Activated naive CD4-positive, alpha-beta T cell treated with anti-CD3 and anti-CD28 coated beads, Interleukin-2, amount 50 U/mL, for 24 hours (primary cell): ENCODE measurements around the gene SPRY2.

Experiments used
- H3K27ac Mint-ChIP-seq: one replicate; pipeline ENCODE4 v1.8.0; 2021; ENCODE audit warnings: mild to moderate bottlenecking, mixed read lengths
- H3K27me3 Mint-ChIP-seq: one replicate; pipeline ENCODE4 v1.8.0; 2021; ENCODE audit warnings: mixed read lengths
- H3K36me3 Mint-ChIP-seq: one replicate; pipeline ENCODE4 v1.8.0; 2021; ENCODE audit warnings: mixed read lengths
- H3K4me1 Mint-ChIP-seq: one replicate; pipeline ENCODE4 v1.8.0; 2021; ENCODE audit warnings: mixed read lengths
- H3K4me3 Mint-ChIP-seq: one replicate; pipeline ENCODE4 v1.8.0; 2021; ENCODE audit warnings: mild to moderate bottlenecking, mixed read lengths
- H3K9me3 Mint-ChIP-seq: one replicate; pipeline ENCODE4 v1.8.0; 2021; ENCODE audit warnings: mixed read lengths

Gene SPRY2

GRCh38 chr13:80338781-80339562, 2.0 kb downstream of the SPRY2 start:
- H3K36me3 Mint-ChIP-seq: no peaks in the 10 kb centered on the region
- H3K27me3 Mint-ChIP-seq: peaks cover 17% of the 10 kb centered on the region
- H3K4me3 Mint-ChIP-seq: no peak overlapping the region
- no peak overlapping the region for H3K27ac Mint-ChIP-seq
- H3K9me3 Mint-ChIP-seq: no peaks in the 10 kb centered on the region
- peaks cover 25% of the 10 kb centered on the region for H3K4me1 Mint-ChIP-seq

- H3K27me3 Mint-ChIP-seq: peaks cover 10% of the 10 kb centered on the region
- no peaks in the 10 kb centered on the region for H3K9me3 Mint-ChIP-seq
- H3K36me3 Mint-ChIP-seq: no peaks in the 10 kb centered on the region
- H3K27ac Mint-ChIP-seq: no peak overlapping the region
- H3K4me1 Mint-ChIP-seq: peaks cover 14% of the 10 kb centered on the region
- H3K4me3 Mint-ChIP-seq: no peak overlapping the region
These were observed 3.4 kb downstream of the SPRY2 start for GRCh38 chr13:80337288-80338081.

GRCh38 chr13:80336776-80337287, 4.1 kb downstream of the SPRY2 start:
- Mint-ChIP-seq H3K4me3 (no peak overlapping the region), H3K9me3 (no peaks in the 10 kb centered on the region), H3K4me1 (peaks cover 8% of the 10 kb centered on the region), H3K27me3 (peaks cover 9% of the 10 kb centered on the region), H3K27ac (no peak overlapping the region), H3K36me3 (no peaks in the 10 kb centered on the region)

- no peak overlapping the region for H3K4me3 Mint-ChIP-seq
- peaks cover 5% of the 10 kb centered on the region for H3K4me1 Mint-ChIP-seq
- peaks cover 7% of the 10 kb centered on the region for H3K27me3 Mint-ChIP-seq
- H3K36me3 Mint-ChIP-seq: no peaks in the 10 kb centered on the region
- no peaks in the 10 kb centered on the region for H3K9me3 Mint-ChIP-seq
- no peak overlapping the region for H3K27ac Mint-ChIP-seq
These were observed 4.6 kb downstream of the SPRY2 start for GRCh38 chr13:80336370-80336769.

- H3K27me3 Mint-ChIP-seq: peaks cover 6% of the 10 kb centered on the region
- H3K9me3 Mint-ChIP-seq: no peaks in the 10 kb centered on the region
- H3K4me1 Mint-ChIP-seq: no peaks in the 10 kb centered on the region
- no peak overlapping the region for H3K4me3 Mint-ChIP-seq
- no peak overlapping the region for H3K27ac Mint-ChIP-seq
- H3K36me3 Mint-ChIP-seq: no peaks in the 10 kb centered on the region
These were observed 6.2 kb downstream of the SPRY2 start for GRCh38 chr13:80334597-80335260.

- no peak overlapping the region for H3K4me3 Mint-ChIP-seq
- H3K9me3 Mint-ChIP-seq: no peaks in the 10 kb centered on the region
- no peak overlapping the region for H3K27ac Mint-ChIP-seq
- peaks cover 6% of the 10 kb centered on the region for H3K27me3 Mint-ChIP-seq
- H3K4me1 Mint-ChIP-seq: no peaks in the 10 kb centered on the region
- H3K36me3 Mint-ChIP-seq: no peaks in the 10 kb centered on the region
These were observed 8.9 kb downstream of the SPRY2 start for GRCh38 chr13:80331984-80332383.

- H3K27ac Mint-ChIP-seq: no peak overlapping the region
- no peaks in the 10 kb centered on the region for H3K4me1 Mint-ChIP-seq
- no peaks in the 10 kb centered on the region for H3K9me3 Mint-ChIP-seq
- H3K27me3 Mint-ChIP-seq: peaks cover 2% of the 10 kb centered on the region
- H3K36me3 Mint-ChIP-seq: no peaks in the 10 kb centered on the region
- H3K4me3 Mint-ChIP-seq: no peak overlapping the region
These were observed 11.7 kb downstream of the SPRY2 start for GRCh38 chr13:80329250-80329649.

- no peaks in the 10 kb centered on the region for H3K27me3 Mint-ChIP-seq
- H3K9me3 Mint-ChIP-seq: no peaks in the 10 kb centered on the region
- no peak overlapping the region for H3K27ac Mint-ChIP-seq
- no peaks in the 10 kb centered on the region for H3K4me1 Mint-ChIP-seq
- H3K36me3 Mint-ChIP-seq: no peaks in the 10 kb centered on the region
- no peak overlapping the region for H3K4me3 Mint-ChIP-seq
These were observed 21.9 kb downstream of the SPRY2 start for GRCh38 chr13:80319004-80319403.

GRCh38 chr13:80314711-80315653, 25.9 kb downstream of the SPRY2 start:
- H3K4me1 Mint-ChIP-seq: no peaks in the 10 kb centered on the region
- no peaks in the 10 kb centered on the region for H3K27me3 Mint-ChIP-seq
- no peak overlapping the region for H3K4me3 Mint-ChIP-seq
- H3K9me3 Mint-ChIP-seq: no peaks in the 10 kb centered on the region
- peaks cover 2% of the 10 kb centered on the region for H3K36me3 Mint-ChIP-seq
- no peak overlapping the region for H3K27ac Mint-ChIP-seq

- H3K4me1 Mint-ChIP-seq: no peaks in the 10 kb centered on the region
- H3K9me3 Mint-ChIP-seq: no peaks in the 10 kb centered on the region
- H3K27ac Mint-ChIP-seq: no peak overlapping the region
- no peaks in the 10 kb centered on the region for H3K27me3 Mint-ChIP-seq
- H3K36me3 Mint-ChIP-seq: peaks cover 2% of the 10 kb centered on the region
- H3K4me3 Mint-ChIP-seq: no peak overlapping the region
These were observed 27.2 kb downstream of the SPRY2 start for GRCh38 chr13:80313668-80314256.

- Mint-ChIP-seq H3K36me3 (peaks cover 2% of the 10 kb centered on the region), H3K27me3 (no peaks in the 10 kb centered on the region), H3K9me3 (no peaks in the 10 kb centered on the region), H3K27ac (no peak overlapping the region), H3K4me3 (no peak overlapping the region), H3K4me1 (no peaks in the 10 kb centered on the region)
These were observed 28.0 kb downstream of the SPRY2 start for GRCh38 chr13:80312967-80313366.

- no peak overlapping the region for H3K4me3 Mint-ChIP-seq
- no peaks in the 10 kb centered on the region for H3K4me1 Mint-ChIP-seq
- no peaks in the 10 kb centered on the region for H3K27me3 Mint-ChIP-seq
- no peak overlapping the region for H3K27ac Mint-ChIP-seq
- peaks cover 2% of the 10 kb centered on the region for H3K36me3 Mint-ChIP-seq
- no peaks in the 10 kb centered on the region for H3K9me3 Mint-ChIP-seq
These were observed 28.8 kb downstream of the SPRY2 start for GRCh38 chr13:80312012-80312704.

- H3K27ac Mint-ChIP-seq: no peak overlapping the region
These were observed 31.0 kb downstream of the SPRY2 start for GRCh38 chr13:80309926-80310325.

GRCh38 chr13:80307401-80307987, 33.4 kb downstream of the SPRY2 start:
- no peak overlapping the region for H3K4me3 Mint-ChIP-seq
- H3K36me3 Mint-ChIP-seq: no peaks in the 10 kb centered on the region
- H3K27me3 Mint-ChIP-seq: no peaks in the 10 kb centered on the region
- H3K4me1 Mint-ChIP-seq: no peaks in the 10 kb centered on the region
- no peak overlapping the region for H3K27ac Mint-ChIP-seq
- no peaks in the 10 kb centered on the region for H3K9me3 Mint-ChIP-seq

More at GRCh38 chr13:80309926-80310325, 31.0 kb downstream of the SPRY2 start:
- Mint-ChIP-seq H3K36me3 (peaks cover 2% of the 10 kb centered on the region), H3K4me1 (no peaks in the 10 kb centered on the region), H3K9me3 (no peaks in the 10 kb centered on the region), H3K4me3 (no peak overlapping the region), H3K27me3 (no peaks in the 10 kb centered on the region)
